ENCODE results near the gene MAP3K13. TPM values are rescaled to one million over a fixed set of nuclear protein-coding genes. Genes with fewer than 3 reads are reported as not detected.

Gene MAP3K13
- total RNA-seq, 1 experiment from 2014 or later, result 9.1 TPM

DNA sequence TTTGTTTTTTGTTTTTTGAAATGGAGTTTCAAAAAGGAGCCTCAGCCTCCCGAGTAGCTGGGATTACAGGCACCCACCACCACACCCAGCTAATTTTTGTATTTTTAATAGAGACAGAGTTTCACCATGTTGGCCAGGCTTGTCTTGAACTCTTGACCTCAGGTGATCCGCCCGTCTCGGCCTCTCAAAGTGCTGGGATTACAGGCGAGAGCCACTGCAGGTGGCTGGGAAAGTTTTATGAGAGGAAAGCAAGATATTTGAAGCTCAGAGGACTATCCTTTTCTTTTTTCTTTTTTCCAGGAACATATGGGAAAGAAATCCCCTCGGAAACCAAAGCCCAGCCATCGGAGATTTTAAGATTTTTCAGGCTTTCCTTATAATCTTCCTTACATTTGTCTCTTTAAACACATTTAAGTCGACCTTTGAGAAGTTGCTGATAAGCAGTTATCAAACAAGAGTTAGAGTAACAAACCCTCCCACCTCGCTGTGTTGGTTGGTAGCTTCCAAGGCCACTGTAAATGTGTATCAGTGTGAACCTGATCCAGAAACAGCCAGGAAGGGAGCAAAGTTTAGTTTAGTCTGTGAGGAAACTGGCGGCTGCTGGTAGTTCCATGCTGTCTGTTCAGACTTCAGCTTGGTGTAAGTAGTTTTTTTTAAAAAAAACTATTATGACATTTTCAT lies 34.5 kb upstream of the MAP3K13 start (continued):
- TF ChIP-seq, protein P1, sequence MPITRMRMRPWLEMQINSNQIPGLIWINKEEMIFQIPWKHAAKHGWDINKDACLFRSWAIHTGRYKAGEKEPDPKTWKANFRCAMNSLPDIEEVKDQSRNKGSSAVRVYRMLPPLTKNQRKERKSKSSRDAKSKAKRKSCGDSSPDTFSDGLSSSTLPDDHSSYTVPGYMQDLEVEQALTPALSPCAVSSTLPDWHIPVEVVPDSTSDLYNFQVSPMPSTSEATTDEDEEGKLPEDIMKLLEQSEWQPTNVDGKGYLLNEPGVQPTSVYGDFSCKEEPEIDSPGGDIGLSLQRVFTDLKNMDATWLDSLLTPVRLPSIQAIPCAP (CRISPR knock-in tag; IDR thresholded peaks at IDR 0.05), result no peak
- no peak for TF ChIP-seq TP53 (CRISPR knock-in tag; IDR thresholded peaks at IDR 0.05)
- no peak for TF ChIP-seq ZNF317 (CRISPR knock-in tag; IDR thresholded peaks at IDR 0.05; ENCODE audit: borderline replicate concordance, low read depth)
- TF ChIP-seq ELF4 (CRISPR knock-in tag; IDR thresholded peaks at IDR 0.05; ENCODE audit: low read depth), result no peak
- TF ChIP-seq CREM (CRISPR knock-in tag; IDR thresholded peaks at IDR 0.05), result no peak
- TF ChIP-seq JAZF1 (CRISPR knock-in tag; IDR thresholded peaks at IDR 0.05), result no peak
- TF ChIP-seq, protein P2, sequence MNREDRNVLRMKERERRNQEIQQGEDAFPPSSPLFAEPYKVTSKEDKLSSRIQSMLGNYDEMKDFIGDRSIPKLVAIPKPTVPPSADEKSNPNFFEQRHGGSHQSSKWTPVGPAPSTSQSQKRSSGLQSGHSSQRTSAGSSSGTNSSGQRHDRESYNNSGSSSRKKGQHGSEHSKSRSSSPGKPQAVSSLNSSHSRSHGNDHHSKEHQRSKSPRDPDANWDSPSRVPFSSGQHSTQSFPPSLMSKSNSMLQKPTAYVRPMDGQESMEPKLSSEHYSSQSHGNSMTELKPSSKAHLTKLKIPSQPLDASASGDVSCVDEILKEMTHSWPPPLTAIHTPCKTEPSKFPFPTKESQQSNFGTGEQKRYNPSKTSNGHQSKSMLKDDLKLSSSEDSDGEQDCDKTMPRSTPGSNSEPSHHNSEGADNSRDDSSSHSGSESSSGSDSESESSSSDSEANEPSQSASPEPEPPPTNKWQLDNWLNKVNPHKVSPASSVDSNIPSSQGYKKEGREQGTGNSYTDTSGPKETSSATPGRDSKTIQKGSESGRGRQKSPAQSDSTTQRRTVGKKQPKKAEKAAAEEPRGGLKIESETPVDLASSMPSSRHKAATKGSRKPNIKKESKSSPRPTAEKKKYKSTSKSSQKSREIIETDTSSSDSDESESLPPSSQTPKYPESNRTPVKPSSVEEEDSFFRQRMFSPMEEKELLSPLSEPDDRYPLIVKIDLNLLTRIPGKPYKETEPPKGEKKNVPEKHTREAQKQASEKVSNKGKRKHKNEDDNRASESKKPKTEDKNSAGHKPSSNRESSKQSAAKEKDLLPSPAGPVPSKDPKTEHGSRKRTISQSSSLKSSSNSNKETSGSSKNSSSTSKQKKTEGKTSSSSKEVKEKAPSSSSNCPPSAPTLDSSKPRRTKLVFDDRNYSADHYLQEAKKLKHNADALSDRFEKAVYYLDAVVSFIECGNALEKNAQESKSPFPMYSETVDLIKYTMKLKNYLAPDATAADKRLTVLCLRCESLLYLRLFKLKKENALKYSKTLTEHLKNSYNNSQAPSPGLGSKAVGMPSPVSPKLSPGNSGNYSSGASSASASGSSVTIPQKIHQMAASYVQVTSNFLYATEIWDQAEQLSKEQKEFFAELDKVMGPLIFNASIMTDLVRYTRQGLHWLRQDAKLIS (CRISPR knock-in tag; IDR thresholded peaks at IDR 0.05; ENCODE audit: borderline replicate concordance), result no peak
- TF ChIP-seq, protein P3, sequence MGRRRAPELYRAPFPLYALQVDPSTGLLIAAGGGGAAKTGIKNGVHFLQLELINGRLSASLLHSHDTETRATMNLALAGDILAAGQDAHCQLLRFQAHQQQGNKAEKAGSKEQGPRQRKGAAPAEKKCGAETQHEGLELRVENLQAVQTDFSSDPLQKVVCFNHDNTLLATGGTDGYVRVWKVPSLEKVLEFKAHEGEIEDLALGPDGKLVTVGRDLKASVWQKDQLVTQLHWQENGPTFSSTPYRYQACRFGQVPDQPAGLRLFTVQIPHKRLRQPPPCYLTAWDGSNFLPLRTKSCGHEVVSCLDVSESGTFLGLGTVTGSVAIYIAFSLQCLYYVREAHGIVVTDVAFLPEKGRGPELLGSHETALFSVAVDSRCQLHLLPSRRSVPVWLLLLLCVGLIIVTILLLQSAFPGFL (CRISPR knock-in tag; IDR thresholded peaks at IDR 0.05; ENCODE audit: borderline replicate concordance), result no peak
- no peak for TF ChIP-seq ZNF396 (CRISPR knock-in tag; IDR thresholded peaks at IDR 0.05; ENCODE audit: borderline replicate concordance)
- TF ChIP-seq, protein P4, sequence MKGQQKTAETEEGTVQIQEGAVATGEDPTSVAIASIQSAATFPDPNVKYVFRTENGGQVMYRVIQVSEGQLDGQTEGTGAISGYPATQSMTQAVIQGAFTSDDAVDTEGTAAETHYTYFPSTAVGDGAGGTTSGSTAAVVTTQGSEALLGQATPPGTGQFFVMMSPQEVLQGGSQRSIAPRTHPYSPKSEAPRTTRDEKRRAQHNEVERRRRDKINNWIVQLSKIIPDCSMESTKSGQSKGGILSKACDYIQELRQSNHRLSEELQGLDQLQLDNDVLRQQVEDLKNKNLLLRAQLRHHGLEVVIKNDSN (CRISPR knock-in tag; IDR thresholded peaks at IDR 0.05), result no peak

DNA sequence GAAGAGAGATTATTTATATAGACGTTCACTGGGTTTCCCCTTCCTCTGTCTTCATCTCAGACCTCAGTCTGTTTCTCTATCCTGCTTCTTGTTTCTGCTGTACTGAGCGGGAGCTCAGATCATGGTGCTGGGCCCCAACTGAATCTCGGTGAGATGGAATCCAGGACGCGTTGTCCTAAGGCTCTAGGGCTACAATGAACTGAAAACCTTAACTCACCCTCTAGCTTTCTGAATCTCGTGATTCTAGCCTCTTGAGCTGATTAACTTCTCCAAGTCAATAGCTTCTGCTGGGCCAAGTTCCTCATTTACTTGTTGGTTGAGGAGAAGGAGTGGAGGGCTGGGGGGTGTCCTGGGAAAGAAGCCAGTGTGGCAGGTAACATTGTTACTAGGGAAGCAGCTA lies 32.7 kb upstream of the MAP3K13 start:
- Mint-ChIP-seq H3K9me3 (no peaks in the 10 kb centered on the region), H3K4me1 (no peaks in the 10 kb centered on the region), H3K36me3 (no peaks in the 10 kb centered on the region), H3K27ac (no peak overlapping the region), H3K4me3 (no peak overlapping the region), H3K27me3 (ENCODE audit: low read depth) (peaks cover 28% of the 10 kb centered on the region)
- DNase-seq (ENCODE audit: low spot score) (no peak), ATAC-seq (no peak)
- ChIA-PET POLR2A (no interaction called here), CTCF (no interaction called here)
- TF ChIP-seq PRRX2 (CRISPR knock-in tag; IDR thresholded peaks at IDR 0.05), result no peak
- no peak for TF ChIP-seq NR3C1 (CRISPR knock-in tag; conservative IDR thresholded peaks at IDR 0.05; ENCODE audit: low read depth)
- TF ChIP-seq ZNF121 (CRISPR knock-in tag; IDR thresholded peaks at IDR 0.05), result no peak
- TF ChIP-seq, protein P5, sequence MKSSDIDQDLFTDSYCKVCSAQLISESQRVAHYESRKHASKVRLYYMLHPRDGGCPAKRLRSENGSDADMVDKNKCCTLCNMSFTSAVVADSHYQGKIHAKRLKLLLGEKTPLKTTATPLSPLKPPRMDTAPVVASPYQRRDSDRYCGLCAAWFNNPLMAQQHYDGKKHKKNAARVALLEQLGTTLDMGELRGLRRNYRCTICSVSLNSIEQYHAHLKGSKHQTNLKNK (CRISPR knock-in tag; IDR thresholded peaks at IDR 0.05), result no peak
- TF ChIP-seq, protein P6, sequence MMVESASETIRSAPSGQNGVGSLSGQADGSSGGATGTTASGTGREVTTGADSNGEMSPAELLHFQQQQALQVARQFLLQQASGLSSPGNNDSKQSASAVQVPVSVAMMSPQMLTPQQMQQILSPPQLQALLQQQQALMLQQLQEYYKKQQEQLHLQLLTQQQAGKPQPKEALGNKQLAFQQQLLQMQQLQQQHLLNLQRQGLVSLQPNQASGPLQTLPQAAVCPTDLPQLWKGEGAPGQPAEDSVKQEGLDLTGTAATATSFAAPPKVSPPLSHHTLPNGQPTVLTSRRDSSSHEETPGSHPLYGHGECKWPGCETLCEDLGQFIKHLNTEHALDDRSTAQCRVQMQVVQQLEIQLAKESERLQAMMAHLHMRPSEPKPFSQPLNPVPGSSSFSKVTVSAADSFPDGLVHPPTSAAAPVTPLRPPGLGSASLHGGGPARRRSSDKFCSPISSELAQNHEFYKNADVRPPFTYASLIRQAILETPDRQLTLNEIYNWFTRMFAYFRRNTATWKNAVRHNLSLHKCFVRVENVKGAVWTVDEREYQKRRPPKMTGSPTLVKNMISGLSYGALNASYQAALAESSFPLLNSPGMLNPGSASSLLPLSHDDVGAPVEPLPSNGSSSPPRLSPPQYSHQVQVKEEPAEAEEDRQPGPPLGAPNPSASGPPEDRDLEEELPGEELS (CRISPR knock-in tag; IDR thresholded peaks at IDR 0.05), result no peak
- TF ChIP-seq, protein P2 (CRISPR knock-in tag; IDR thresholded peaks at IDR 0.05; ENCODE audit: borderline replicate concordance), result no peak
- no peak for TF ChIP-seq ELF4 (CRISPR knock-in tag; IDR thresholded peaks at IDR 0.05; ENCODE audit: low read depth)
- no peak for TF ChIP-seq SP1 (CRISPR knock-in tag; conservative IDR thresholded peaks at IDR 0.05)
- no peak for TF ChIP-seq ZNF263 (CRISPR knock-in tag; IDR thresholded peaks at IDR 0.05; ENCODE audit: low read depth)
- TF ChIP-seq, protein P7, sequence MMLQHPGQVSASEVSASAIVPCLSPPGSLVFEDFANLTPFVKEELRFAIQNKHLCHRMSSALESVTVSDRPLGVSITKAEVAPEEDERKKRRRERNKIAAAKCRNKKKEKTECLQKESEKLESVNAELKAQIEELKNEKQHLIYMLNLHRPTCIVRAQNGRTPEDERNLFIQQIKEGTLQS (CRISPR knock-in tag; conservative IDR thresholded peaks at IDR 0.05), result no peak

All from WTC11 (cell line).